ENCODE data around the gene CHRD.
A peak's percentile ranks its signal among the peaks of the same experiment; 100 is the strongest.

The CHRD gene

GRCh38 chr3:184360070-184360928 lies 19.6 kb upstream of the CHRD start:
- H3K36me3 Mint-ChIP-seq (ENCODE audit: insufficient read depth) = peaks cover 18% of the 10 kb centered on the region
- no peaks in the 10 kb centered on the region for H3K27me3 Mint-ChIP-seq
- H3K4me3 Mint-ChIP-seq = peak overlapping the region; percentile 85
- peak overlapping the region; percentile 26 for H3K27ac Mint-ChIP-seq (ENCODE audit: low read depth)
- peaks cover 40% of the 10 kb centered on the region for H3K4me1 Mint-ChIP-seq
- no peak for DNase-seq (ENCODE audit: low spot score in 2 of 2)
- H3K9me3 Mint-ChIP-seq = no peaks in the 10 kb centered on the region
- ATAC-seq (replicated peaks; ENCODE audit: extremely low read depth, poor library complexity, severe bottlenecking) = no peak

DNA sequence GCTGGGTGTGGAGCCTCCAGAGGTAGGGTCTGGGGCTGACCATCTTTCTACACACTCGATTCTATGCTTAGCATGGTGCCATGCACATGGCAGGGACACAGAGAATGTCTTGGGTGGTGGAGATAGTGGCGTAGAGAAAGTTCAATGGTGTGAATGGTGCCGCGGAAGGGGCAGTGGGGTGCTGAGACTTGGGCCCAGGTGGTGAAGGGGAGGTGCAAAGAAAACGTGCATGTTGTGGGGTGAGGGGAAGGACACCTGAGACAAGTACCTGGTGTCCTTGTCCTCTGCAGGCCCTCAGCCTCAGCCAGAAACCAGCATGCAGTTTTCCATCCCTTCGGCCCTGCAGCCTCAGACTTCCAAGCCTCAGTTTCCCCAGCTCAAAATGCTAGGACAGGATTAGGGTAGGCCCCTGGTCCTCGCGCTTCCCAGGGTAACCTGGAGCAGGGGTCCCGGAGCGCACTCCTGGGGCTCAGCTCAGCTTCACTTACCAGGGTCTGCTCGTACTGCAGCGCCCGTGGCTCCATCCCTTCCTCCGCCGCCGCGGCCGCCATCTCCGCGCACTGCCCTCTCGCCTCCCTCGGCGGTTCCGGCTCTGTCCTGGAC lies 18.8 kb upstream of the CHRD start:
- no peak for DNase-seq (ENCODE audit: low spot score in 2 of 2)
- peak overlapping the region; percentile 26 for H3K27ac Mint-ChIP-seq (ENCODE audit: low read depth)
- ATAC-seq (replicated peaks; ENCODE audit: extremely low read depth, poor library complexity, severe bottlenecking) = no peak
- peak overlapping the region; percentile 85 for H3K4me3 Mint-ChIP-seq
- no peaks in the 10 kb centered on the region for H3K27me3 Mint-ChIP-seq
- no peaks in the 10 kb centered on the region for H3K9me3 Mint-ChIP-seq
- peaks cover 20% of the 10 kb centered on the region for H3K36me3 Mint-ChIP-seq (ENCODE audit: insufficient read depth)
- peaks cover 41% of the 10 kb centered on the region for H3K4me1 Mint-ChIP-seq

- DNase-seq (ENCODE audit: low spot score in 2 of 2) = no peak
- H3K4me3 Mint-ChIP-seq = peak within 1 kb of the TSS; percentile 85
Observed at GRCh38 chr3:184361532-184361931, 18.3 kb upstream of the CHRD start, which contains the start of the genes CLCN2 and POLR2H. Gene CLCN2, minus strand, starts transcription at chr3:184361605. Its CDS starts 126 bp downstream, at chr3:184361479. Gene POLR2H, plus strand, starts transcription at chr3:184361710. Its CDS starts 1,783 bp downstream, at chr3:184363493.

GRCh38 chr3:184361932-184362667 lies 17.8 kb upstream of the CHRD start:
- Mint-ChIP-seq H3K27me3 (no peaks in the 10 kb centered on the region), H3K36me3 (ENCODE audit: insufficient read depth) (peaks cover 20% of the 10 kb centered on the region), H3K4me3 (peak overlapping the region; percentile 85), H3K9me3 (no peaks in the 10 kb centered on the region), H3K4me1 (peaks cover 46% of the 10 kb centered on the region), H3K27ac (ENCODE audit: low read depth) (peak overlapping the region; percentile 77)
- DNase-seq (ENCODE audit: low spot score in 2 of 2) (no peak), ATAC-seq (replicated peaks; ENCODE audit: extremely low read depth, poor library complexity, severe bottlenecking) (peak; percentile 12)

More at GRCh38 chr3:184361532-184361931, 18.3 kb upstream of the CHRD start, which contains the start of the genes CLCN2 and POLR2H:
- Mint-ChIP-seq H3K27ac (ENCODE audit: low read depth) (peak within 1 kb of the TSS; percentile 77), H3K36me3 (ENCODE audit: insufficient read depth) (peaks cover 21% of the 10 kb centered on the region), H3K9me3 (no peaks in the 10 kb centered on the region), H3K27me3 (no peaks in the 10 kb centered on the region), H3K4me1 (peaks cover 41% of the 10 kb centered on the region)
- ATAC-seq (replicated peaks; ENCODE audit: extremely low read depth, poor library complexity, severe bottlenecking) = peak; percentile 4

GRCh38 chr3:184362668-184363546 lies 16.9 kb upstream of the CHRD start:
- ATAC-seq (replicated peaks; ENCODE audit: extremely low read depth, poor library complexity, severe bottlenecking) (peak; percentile 71), DNase-seq (ENCODE audit: low spot score in 2 of 2) (peak; percentile 86 to 87)
- Mint-ChIP-seq H3K4me1 (peaks cover 47% of the 10 kb centered on the region), H3K36me3 (ENCODE audit: insufficient read depth) (peaks cover 21% of the 10 kb centered on the region), H3K9me3 (no peaks in the 10 kb centered on the region), H3K4me3 (peak overlapping the region; percentile 85), H3K27me3 (no peaks in the 10 kb centered on the region), H3K27ac (ENCODE audit: low read depth) (peak overlapping the region; percentile 77)

DNA sequence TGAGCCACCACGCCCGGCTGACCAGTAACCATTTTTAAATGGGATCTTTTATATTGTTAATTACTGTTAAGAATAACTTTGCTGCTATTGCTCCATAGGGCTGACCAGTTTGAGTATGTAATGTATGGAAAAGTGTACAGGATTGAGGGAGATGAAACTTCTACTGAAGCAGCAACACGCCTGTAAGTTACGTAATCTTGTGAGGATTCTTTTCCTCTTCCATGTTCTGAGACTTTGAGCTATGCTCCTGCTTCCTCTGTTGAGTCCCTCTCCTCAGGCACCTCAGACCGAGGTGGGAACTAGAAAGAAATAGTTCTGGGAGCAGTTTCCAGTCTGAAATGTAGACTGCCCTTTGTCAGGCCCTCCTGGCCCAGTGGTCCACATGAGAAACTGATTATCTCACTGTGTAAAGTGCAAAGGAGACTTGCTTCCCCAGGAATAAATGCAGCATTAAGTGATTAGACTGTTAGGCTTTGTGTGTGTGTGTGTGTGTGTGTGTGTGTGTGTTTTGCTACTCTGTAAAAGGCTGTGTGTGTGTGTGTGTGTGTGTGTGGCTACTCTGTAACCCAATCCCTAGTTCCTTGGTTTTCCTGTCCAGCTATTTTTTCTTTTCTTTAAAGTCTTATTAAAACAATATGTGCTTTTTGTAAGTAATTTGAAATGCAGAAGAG lies 13.1 kb upstream of the CHRD start:
- Mint-ChIP-seq H3K27ac (ENCODE audit: low read depth) (no peak overlapping the region), H3K9me3 (no peaks in the 10 kb centered on the region), H3K4me3 (no peak overlapping the region), H3K36me3 (ENCODE audit: insufficient read depth) (peaks cover 30% of the 10 kb centered on the region), H3K27me3 (no peaks in the 10 kb centered on the region), H3K4me1 (peaks cover 39% of the 10 kb centered on the region)
- no peak for DNase-seq (ENCODE audit: low spot score in 2 of 2)
- ATAC-seq (replicated peaks; ENCODE audit: extremely low read depth, poor library complexity, severe bottlenecking) = no peak

GRCh38 chr3:184368116-184368515 lies 11.7 kb upstream of the CHRD start:
- no peak for ATAC-seq (replicated peaks; ENCODE audit: extremely low read depth, poor library complexity, severe bottlenecking)
- Mint-ChIP-seq H3K36me3 (ENCODE audit: insufficient read depth) (peaks cover 28% of the 10 kb centered on the region), H3K27me3 (no peaks in the 10 kb centered on the region), H3K27ac (ENCODE audit: low read depth) (no peak overlapping the region), H3K4me3 (no peak overlapping the region), H3K9me3 (no peaks in the 10 kb centered on the region), H3K4me1 (peaks cover 36% of the 10 kb centered on the region)
- DNase-seq (ENCODE audit: low spot score in 2 of 2) = no peak

DNA sequence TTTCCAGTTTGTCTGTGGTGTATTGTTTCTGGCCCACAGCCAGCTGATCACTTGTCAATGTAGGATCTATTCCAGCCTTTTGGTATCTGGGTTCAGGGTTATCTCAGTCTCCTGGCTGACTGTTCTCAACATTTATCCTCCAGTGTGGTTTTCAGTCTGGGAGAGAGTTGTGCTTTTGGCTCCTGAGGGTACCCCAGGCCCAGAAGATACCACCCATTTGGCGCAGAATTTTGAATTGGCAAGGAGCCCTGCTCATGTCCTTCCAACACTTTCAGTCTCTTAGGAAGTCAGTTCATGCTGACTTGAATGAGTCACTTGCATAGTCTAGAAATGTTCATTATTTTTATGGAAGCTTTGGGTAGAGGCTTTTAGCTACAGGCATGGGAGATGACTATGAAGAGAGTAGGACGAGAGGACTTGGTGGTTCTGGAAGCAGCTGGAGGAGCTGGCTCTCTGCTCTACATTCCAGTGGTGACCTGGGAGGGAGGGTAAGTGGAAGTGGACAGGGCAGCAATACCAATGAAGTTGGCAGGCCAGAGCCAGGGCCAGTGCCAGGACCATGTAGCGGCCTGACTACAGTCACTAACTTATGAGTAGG lies 11.2 kb upstream of the CHRD start:
- Mint-ChIP-seq H3K9me3 (no peaks in the 10 kb centered on the region), H3K27ac (ENCODE audit: low read depth) (no peak overlapping the region), H3K27me3 (no peaks in the 10 kb centered on the region), H3K4me1 (peaks cover 31% of the 10 kb centered on the region), H3K36me3 (ENCODE audit: insufficient read depth) (peaks cover 23% of the 10 kb centered on the region), H3K4me3 (no peak overlapping the region)
- DNase-seq (ENCODE audit: low spot score in 2 of 2) (no peak), ATAC-seq (replicated peaks; ENCODE audit: extremely low read depth, poor library complexity, severe bottlenecking) (no peak)

- ATAC-seq (replicated peaks; ENCODE audit: extremely low read depth, poor library complexity, severe bottlenecking) = peak; percentile 77
- H3K36me3 Mint-ChIP-seq (ENCODE audit: insufficient read depth) = peaks cover 14% of the 10 kb centered on the region
- no peak for DNase-seq (ENCODE audit: low spot score in 2 of 2)
- H3K4me1 Mint-ChIP-seq = peaks cover 15% of the 10 kb centered on the region
- H3K27me3 Mint-ChIP-seq = peaks cover 21% of the 10 kb centered on the region
- H3K4me3 Mint-ChIP-seq = no peak overlapping the region
- no peaks in the 10 kb centered on the region for H3K9me3 Mint-ChIP-seq
- no peak overlapping the region for H3K27ac Mint-ChIP-seq (ENCODE audit: low read depth)
Observed at GRCh38 chr3:184371570-184372018, 8.3 kb upstream of the CHRD start.

DNA sequence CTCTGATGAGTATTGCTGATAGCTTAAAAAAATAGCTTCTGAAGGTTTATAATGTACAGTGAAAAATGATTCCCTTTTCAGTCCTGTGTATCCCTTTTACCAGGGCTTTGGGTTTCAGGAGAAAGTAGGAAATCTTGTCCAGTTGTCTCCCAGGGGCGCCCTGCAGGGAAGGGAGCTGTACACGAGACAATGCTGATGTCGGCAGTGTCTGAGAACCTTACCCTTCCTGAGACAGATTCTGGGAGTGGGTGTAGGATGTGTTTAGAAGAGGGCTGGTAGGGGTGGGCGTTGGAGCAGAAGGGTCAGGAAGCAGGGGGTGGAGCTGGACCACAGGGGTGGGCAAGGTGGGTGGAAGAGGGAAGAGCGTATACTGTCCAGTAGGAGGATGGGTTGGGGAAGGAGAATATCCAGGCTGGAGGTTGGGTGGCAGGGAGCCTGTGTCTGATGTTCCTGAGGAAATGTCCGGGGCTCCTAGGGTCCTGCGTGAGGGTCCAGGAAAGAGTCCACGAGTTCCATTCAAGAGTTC lies 7.5 kb upstream of the CHRD start:
- no peaks in the 10 kb centered on the region for H3K9me3 Mint-ChIP-seq
- no peak overlapping the region for H3K27ac Mint-ChIP-seq (ENCODE audit: low read depth)
- H3K36me3 Mint-ChIP-seq (ENCODE audit: insufficient read depth) = peaks cover 10% of the 10 kb centered on the region

GRCh38 chr3:184372911-184373310 lies 6.9 kb upstream of the CHRD start:
- peaks cover 8% of the 10 kb centered on the region for H3K4me1 Mint-ChIP-seq
- H3K27me3 Mint-ChIP-seq = peaks cover 34% of the 10 kb centered on the region
- H3K27ac Mint-ChIP-seq (ENCODE audit: low read depth) = no peak overlapping the region
- H3K36me3 Mint-ChIP-seq (ENCODE audit: insufficient read depth) = peaks cover 9% of the 10 kb centered on the region
- DNase-seq (ENCODE audit: low spot score in 2 of 2) (no peak), ATAC-seq (replicated peaks; ENCODE audit: extremely low read depth, poor library complexity, severe bottlenecking) (no peak)
- H3K9me3 Mint-ChIP-seq = no peaks in the 10 kb centered on the region
- no peak overlapping the region for H3K4me3 Mint-ChIP-seq

More for the DNA sequence above, 7.5 kb upstream of the CHRD start:
- peaks cover 8% of the 10 kb centered on the region for H3K4me1 Mint-ChIP-seq
- peaks cover 29% of the 10 kb centered on the region for H3K27me3 Mint-ChIP-seq
- DNase-seq (ENCODE audit: low spot score in 2 of 2) = no peak
- H3K4me3 Mint-ChIP-seq = no peak overlapping the region
- ATAC-seq (replicated peaks; ENCODE audit: extremely low read depth, poor library complexity, severe bottlenecking) = no peak
